ENCODE measurements around the gene LATS1. TPM values are rescaled to one million over a fixed set of nuclear protein-coding genes. Genes with fewer than 3 reads are reported as not detected.
A peak's percentile ranks its signal among the peaks of the same experiment; 100 is the strongest.
"Not testable (repeated sequence)": the region's sequence is repeated elsewhere in the genome, so short reads cannot be mapped to it uniquely, and the experiment has no call there.

LATS1 gene
- total and polyA plus RNA-seq, 4 donors, result 7.1 to 35.4 (median 16.8) TPM

DNA sequence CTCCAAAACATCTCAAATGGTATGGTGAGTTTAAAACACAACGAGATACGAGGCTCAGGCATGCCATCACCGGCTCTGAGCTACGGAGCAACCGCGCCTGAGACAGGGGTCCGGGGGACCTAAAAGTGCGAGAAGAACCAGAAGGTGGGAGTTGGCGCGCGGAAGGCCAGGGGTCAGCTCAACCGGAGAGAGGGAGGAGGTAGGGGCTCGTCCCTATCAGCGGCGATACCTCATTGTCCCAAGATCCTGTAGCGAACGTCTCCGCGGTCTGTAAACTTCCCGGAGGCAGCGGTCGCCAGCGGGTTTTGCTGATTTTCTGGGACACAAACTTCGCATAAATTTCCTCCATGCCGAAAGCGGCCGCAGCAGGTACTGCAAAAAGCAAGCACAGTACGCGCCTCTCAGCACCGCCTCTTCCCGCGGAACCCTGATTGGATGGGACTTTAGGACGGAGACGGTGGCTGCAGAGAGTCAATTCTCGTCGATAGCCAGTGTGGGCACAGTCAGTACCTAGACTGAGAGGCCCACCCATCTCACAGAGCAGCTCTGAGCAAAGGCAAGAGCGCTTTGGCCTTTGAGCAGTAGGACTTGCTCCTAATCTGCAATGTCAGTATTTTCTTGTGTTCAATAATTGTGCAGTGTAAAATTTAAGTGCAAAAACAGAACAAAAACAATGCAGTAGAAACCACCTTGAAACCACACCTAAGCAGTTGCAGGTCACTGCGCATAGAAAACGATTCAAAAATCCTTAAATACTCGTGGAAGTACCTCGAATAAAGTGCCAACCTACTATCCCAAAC lies 28.4 kb upstream of the LATS1 start, which contains the start of gene NUP43:
Gene NUP43 (minus strand): TSS at position 383 of the 800 bp plus-strand sequence. CDS start 34 bp downstream, at position 349.
- H3K4me1 ChIP-seq (ENCODE audit: control insufficient read depth in 5 of 5, insufficient read depth in 5 of 5, low read length in 5 of 5), result peaks cover 2 to 17% (median 4%) of the 10 kb centered on the region in 5 donors
- peak within 1 kb of the TSS; percentile 79 to 85 for H3K9ac ChIP-seq (ENCODE audit: insufficient read depth in 1 of 2, low read length in 2 of 2)
- H3K4me3 ChIP-seq, result peak within 1 kb of the TSS; percentile 95
- no peaks in the 10 kb centered on the region for H3K9me3 ChIP-seq (ENCODE audit: control insufficient read depth in 4 of 4, insufficient read depth in 3 of 4, low read length in 3 of 4)
- peaks cover 10 to 15% (median 13%) of the 10 kb centered on the region in 4 donors for H3K36me3 ChIP-seq (ENCODE audit: control insufficient read depth in 4 of 4, insufficient read depth in 4 of 4, low read length in 4 of 4)
- ATAC-seq (ENCODE audit: insufficient read depth, low FRiP score) (peak; percentile 84), DNase-seq (peak; percentile 94 to 98 (median 95))
- WGBS, 2 donors, result 4 to 6% methylated on average over 41 of the region's 41 CpGs
- H3K27me3 ChIP-seq (ENCODE audit: control insufficient read depth in 3 of 3, insufficient read depth in 3 of 3, low read length in 2 of 3), result no peaks in the 10 kb centered on the region
- TF ChIP-seq, protein P1, sequence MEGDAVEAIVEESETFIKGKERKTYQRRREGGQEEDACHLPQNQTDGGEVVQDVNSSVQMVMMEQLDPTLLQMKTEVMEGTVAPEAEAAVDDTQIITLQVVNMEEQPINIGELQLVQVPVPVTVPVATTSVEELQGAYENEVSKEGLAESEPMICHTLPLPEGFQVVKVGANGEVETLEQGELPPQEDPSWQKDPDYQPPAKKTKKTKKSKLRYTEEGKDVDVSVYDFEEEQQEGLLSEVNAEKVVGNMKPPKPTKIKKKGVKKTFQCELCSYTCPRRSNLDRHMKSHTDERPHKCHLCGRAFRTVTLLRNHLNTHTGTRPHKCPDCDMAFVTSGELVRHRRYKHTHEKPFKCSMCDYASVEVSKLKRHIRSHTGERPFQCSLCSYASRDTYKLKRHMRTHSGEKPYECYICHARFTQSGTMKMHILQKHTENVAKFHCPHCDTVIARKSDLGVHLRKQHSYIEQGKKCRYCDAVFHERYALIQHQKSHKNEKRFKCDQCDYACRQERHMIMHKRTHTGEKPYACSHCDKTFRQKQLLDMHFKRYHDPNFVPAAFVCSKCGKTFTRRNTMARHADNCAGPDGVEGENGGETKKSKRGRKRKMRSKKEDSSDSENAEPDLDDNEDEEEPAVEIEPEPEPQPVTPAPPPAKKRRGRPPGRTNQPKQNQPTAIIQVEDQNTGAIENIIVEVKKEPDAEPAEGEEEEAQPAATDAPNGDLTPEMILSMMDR (IDR thresholded peaks at IDR 0.05; ENCODE audit: control extremely low read depth, extremely low read depth), result peak; percentile 19
- H3K27ac ChIP-seq (ENCODE audit: low read depth in 1 of 2, low read length in 1 of 2), result peak within 1 kb of the TSS; percentile 85 to 89

DNA sequence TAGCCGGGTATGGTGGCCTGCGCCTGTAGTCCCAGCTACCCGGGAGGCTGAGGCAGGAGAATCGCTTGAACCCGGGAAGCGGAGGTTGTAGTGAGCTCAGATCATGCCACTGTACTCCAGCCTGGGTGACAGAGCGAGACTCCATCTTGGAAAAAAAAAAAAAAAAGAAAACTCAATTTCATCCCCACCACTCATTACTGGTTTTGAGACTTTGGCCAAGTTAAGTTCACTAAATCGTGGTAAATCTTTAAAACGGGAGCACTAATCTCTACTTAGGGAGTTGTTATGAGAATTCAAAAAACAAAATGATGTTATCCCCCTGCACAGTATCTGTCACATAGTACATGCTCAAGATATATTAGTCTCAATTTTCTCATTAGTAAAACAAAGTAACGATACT lies 27.4 kb upstream of the LATS1 start:
- H3K4me1 ChIP-seq (ENCODE audit: control insufficient read depth in 5 of 5, insufficient read depth in 5 of 5, low read length in 5 of 5); H3K9me3 ChIP-seq (ENCODE audit: control insufficient read depth in 4 of 4, insufficient read depth in 3 of 4, low read length in 3 of 4); H3K4me3 ChIP-seq; H3K9ac ChIP-seq (ENCODE audit: insufficient read depth in 1 of 2, low read length in 2 of 2); ATAC-seq (ENCODE audit: insufficient read depth, low FRiP score); H3K27me3 ChIP-seq (ENCODE audit: control insufficient read depth in 3 of 3, insufficient read depth in 3 of 3, low read length in 2 of 3); H3K27ac ChIP-seq (ENCODE audit: low read depth in 1 of 2, low read length in 1 of 2); DNase-seq: not testable (repeated sequence)
- 84 to 89% methylated on average over 10 of the region's 10 CpGs for WGBS, 2 donors
- peaks cover 12 to 21% (median 19%) of the 10 kb centered on the region in 4 donors for H3K36me3 ChIP-seq (ENCODE audit: control insufficient read depth in 4 of 4, insufficient read depth in 4 of 4, low read length in 4 of 4)

GRCh38 chr6:149734915-149735314 lies 17.0 kb upstream of the LATS1 start:
- no peak for DNase-seq
- H3K27ac ChIP-seq (ENCODE audit: low read depth in 1 of 2, low read length in 1 of 2), result no peak overlapping the region
- 95 to 100% methylated on average over 1 of the region's 1 CpG for WGBS, 2 donors
- peaks cover 13 to 32% (median 26%) of the 10 kb centered on the region in 4 donors for H3K36me3 ChIP-seq (ENCODE audit: control insufficient read depth in 4 of 4, insufficient read depth in 4 of 4, low read length in 4 of 4)
- ATAC-seq (ENCODE audit: insufficient read depth, low FRiP score), result no peak
- H3K27me3 ChIP-seq (ENCODE audit: control insufficient read depth in 3 of 3, insufficient read depth in 3 of 3, low read length in 2 of 3), result no peaks in the 10 kb centered on the region
- no peaks in the 10 kb centered on the region for H3K9me3 ChIP-seq (ENCODE audit: control insufficient read depth in 4 of 4, insufficient read depth in 3 of 4, low read length in 3 of 4)
- H3K4me3 ChIP-seq, result no peak overlapping the region
- no peaks in the 10 kb centered on the region for H3K4me1 ChIP-seq (ENCODE audit: control insufficient read depth in 5 of 5, insufficient read depth in 5 of 5, low read length in 5 of 5)
- TF ChIP-seq, protein P1 (IDR thresholded peaks at IDR 0.05; ENCODE audit: control extremely low read depth, extremely low read depth), result no peak
- H3K9ac ChIP-seq (ENCODE audit: insufficient read depth in 1 of 2, low read length in 2 of 2), result no peak overlapping the region

DNA sequence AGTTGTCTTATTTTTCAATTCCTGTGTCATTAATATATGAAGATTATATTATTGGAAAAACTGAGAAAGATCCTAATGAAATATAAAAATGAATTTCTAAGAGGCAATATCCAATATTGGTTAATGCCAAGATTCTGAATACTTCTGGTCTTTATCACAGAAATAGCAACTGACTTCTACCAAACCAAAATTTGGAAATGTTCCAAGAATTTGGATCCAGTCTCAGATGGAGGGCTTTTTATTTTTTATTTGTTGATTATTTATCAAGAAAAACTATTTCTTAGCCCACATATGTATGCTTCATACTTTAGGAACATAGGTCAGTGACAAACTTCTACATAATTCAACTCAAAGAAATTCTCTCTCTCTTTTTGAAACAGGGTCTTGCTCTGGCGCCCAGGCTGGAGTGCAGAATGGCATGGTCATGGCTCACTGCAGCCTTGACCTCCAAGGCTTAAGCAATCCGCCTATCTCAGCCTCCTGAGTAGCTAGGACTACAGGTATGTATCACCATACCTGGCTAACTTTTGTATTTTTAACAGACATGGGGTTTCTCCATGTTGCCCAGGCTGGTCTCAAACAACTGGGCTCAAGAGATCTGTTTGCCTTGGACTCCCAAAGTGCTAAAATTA lies 15.3 kb upstream of the LATS1 start:
- no peak for ATAC-seq (ENCODE audit: insufficient read depth, low FRiP score)
- TF ChIP-seq, protein P1 (IDR thresholded peaks at IDR 0.05; ENCODE audit: control extremely low read depth, extremely low read depth), result no peak
- no peak overlapping the region for H3K27ac ChIP-seq (ENCODE audit: low read depth in 1 of 2, low read length in 1 of 2)
- H3K36me3 ChIP-seq (ENCODE audit: control insufficient read depth in 4 of 4, insufficient read depth in 4 of 4, low read length in 4 of 4), result peaks cover 18 to 34% (median 31%) of the 10 kb centered on the region in 4 donors
- no peak for DNase-seq
- 97% methylated on average over 2 of the region's 2 CpGs for WGBS, 2 donors
- no peak overlapping the region for H3K4me3 ChIP-seq
- H3K27me3 ChIP-seq (ENCODE audit: control insufficient read depth in 3 of 3, insufficient read depth in 3 of 3, low read length in 2 of 3), result no peaks in the 10 kb centered on the region
- no peak overlapping the region for H3K9ac ChIP-seq (ENCODE audit: insufficient read depth in 1 of 2, low read length in 2 of 2)
- no peaks in the 10 kb centered on the region for H3K4me1 ChIP-seq (ENCODE audit: control insufficient read depth in 5 of 5, insufficient read depth in 5 of 5, low read length in 5 of 5)
- H3K9me3 ChIP-seq (ENCODE audit: control insufficient read depth in 4 of 4, insufficient read depth in 3 of 4, low read length in 3 of 4), result no peaks in the 10 kb centered on the region

Measured in lung (tissue), 12 donors.